Measurements from ENCODE around the gene OR2H1.

DNA sequence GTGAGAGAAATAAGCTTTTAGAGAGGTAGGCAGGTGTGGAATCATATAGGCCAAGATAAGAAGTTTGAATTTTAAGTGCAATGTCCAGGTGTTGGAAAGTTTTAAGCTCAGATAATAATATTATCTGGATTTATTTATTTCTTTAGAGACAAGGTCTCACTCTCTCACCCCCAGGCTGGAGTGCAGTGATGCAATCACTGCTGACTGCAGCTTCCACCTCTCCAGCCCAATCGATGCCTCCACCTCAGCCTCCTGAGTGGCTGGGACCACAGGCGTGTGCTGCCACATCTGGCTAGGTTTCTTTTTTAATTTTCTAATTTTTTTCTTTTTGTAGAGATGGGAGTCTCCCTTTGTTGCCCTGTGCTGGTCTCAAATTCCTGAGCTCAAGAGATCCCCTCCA lies 36.3 kb downstream of the OR2H1 start:
- no peak for TF ChIP-seq GATA2 (IDR thresholded peaks at IDR 0.05; ENCODE audit: low read depth, low read length)
- TF ChIP-seq GATA3 (IDR thresholded peaks at IDR 0.05; ENCODE audit: low read depth, low read length): no peak
